Caco-2 (cell line): ENCODE results near the gene POFUT1. TPM values are rescaled to one million over a fixed set of nuclear protein-coding genes. Genes with fewer than 3 reads are reported as not detected.

Source experiments
- BruUV-seq: library from RNA; stranded (reverse); fragments of 400-500 nt; replicated peaks from 2 replicates; lab custom pipeline; 2021; lab: Mats Ljungman, UMichigan
- CTCF ChIA-PET: fragments of 300-600 bp; sonication (Branson Sonifier 250); formaldehyde crosslinking; loops from one replicate; lab custom pipeline; 2022; ENCODE audit warnings: antibody characterized with exemption; lab: Charles Lee
- POLR2A ChIA-PET: fragments of 300-600 bp; sonication (Branson Sonifier 250); formaldehyde crosslinking; loops from one replicate; lab custom pipeline; 2022; ENCODE audit warnings: antibody characterized with exemption; lab: Charles Lee
- DNase-seq, 2 experiments: peaks; one replicate each; pipeline versions ENCODE4 v3.0.0 to v3.0.0-alpha.2; 2020 to 2022
- H3K27me3 ChIP-seq: replicated peaks from 2 replicates; pipeline ENCODE4 v1.6.0; 2011; ENCODE audit warnings: low read length; ENCODE audit not compliant: control insufficient read depth, insufficient read depth
- H3K36me3 ChIP-seq: 2 replicates; pipeline ENCODE4 v1.5.1; 2011; ENCODE audit warnings: low read length; ENCODE audit not compliant: control insufficient read depth, insufficient read depth
- H3K4me1 ChIP-seq: fragments of 250-450 bp; sonication (Bioruptor Pico); 2 replicates; pipeline ENCODE4 v1.5.1; 2020; ENCODE audit warnings: mild to moderate bottlenecking
- H3K4me3 ChIP-seq: 2 replicates; pipeline ENCODE4 v1.5.1; 2011; ENCODE audit warnings: low read depth, mild to moderate bottlenecking, control low read depth, low read length
- H3K9me3 ChIP-seq: fragments of 250-450 bp; sonication (Bioruptor Pico); 2 replicates; pipeline ENCODE4 v1.5.1; 2020; ENCODE audit warnings: mild to moderate bottlenecking, moderate library complexity
- H3K27ac Mint-ChIP-seq: one replicate; pipeline ENCODE4 v1.8.0; 2022; ENCODE audit warnings: mixed read lengths; ENCODE audit not compliant: unreplicated experiment
- H3K27me3 Mint-ChIP-seq: one replicate; pipeline ENCODE4 v1.8.0; 2022; ENCODE audit warnings: mixed read lengths; ENCODE audit not compliant: insufficient read depth, unreplicated experiment
- H3K36me3 Mint-ChIP-seq: one replicate; pipeline ENCODE4 v1.8.0; 2022; ENCODE audit warnings: mild to moderate bottlenecking, mixed read lengths; ENCODE audit not compliant: insufficient read depth, unreplicated experiment
- H3K4me1 Mint-ChIP-seq: one replicate; pipeline ENCODE4 v1.8.0; 2022; ENCODE audit warnings: low read depth, mixed read lengths; ENCODE audit not compliant: unreplicated experiment
- H3K4me3 Mint-ChIP-seq: one replicate; pipeline ENCODE4 v1.8.0; 2022; ENCODE audit warnings: mild to moderate bottlenecking, moderate library complexity, mixed read lengths; ENCODE audit not compliant: unreplicated experiment
- H3K9me3 Mint-ChIP-seq: one replicate; pipeline ENCODE4 v1.8.0; 2022; ENCODE audit warnings: mixed read lengths; ENCODE audit not compliant: unreplicated experiment
- CTCF ChIP-seq, 2 experiments: fragments of 200-600 bp in 1 of 2; IDR thresholded peaks; 1 replicate in 1 of 2; 2 replicates in 1 of 2; pipeline versions ENCODE4 v1.5.1 to v1.8.0; 2011 to 2022; ENCODE audit warnings: antibody characterized with exemption in 1 of 2, control low read depth in 1 of 2, inconsistent platforms in 1 of 2, low read depth in 1 of 2, low read length in 1 of 2, mild to moderate bottlenecking in 1 of 2, moderate library complexity in 1 of 2; ENCODE audit not compliant: insufficient read depth in 1 of 2, severe bottlenecking in 1 of 2, unreplicated experiment in 1 of 2
- intact Hi-C: fragments of 100-400 bp; cut with micrococcal nuclease; formaldehyde crosslinking; loops from one replicate; pipeline ENCODE4 v1.10.0; 2022; ENCODE audit not compliant: unreplicated experiment
- total RNA-seq: library from RNA; stranded (reverse); gene quantifications from 2 replicates; pipeline ENCODE4 v1.2.3, GENCODE V29; 2022

POFUT1 gene
- total RNA-seq, 1 experiment from 2014 or later = 158 TPM

DNA sequence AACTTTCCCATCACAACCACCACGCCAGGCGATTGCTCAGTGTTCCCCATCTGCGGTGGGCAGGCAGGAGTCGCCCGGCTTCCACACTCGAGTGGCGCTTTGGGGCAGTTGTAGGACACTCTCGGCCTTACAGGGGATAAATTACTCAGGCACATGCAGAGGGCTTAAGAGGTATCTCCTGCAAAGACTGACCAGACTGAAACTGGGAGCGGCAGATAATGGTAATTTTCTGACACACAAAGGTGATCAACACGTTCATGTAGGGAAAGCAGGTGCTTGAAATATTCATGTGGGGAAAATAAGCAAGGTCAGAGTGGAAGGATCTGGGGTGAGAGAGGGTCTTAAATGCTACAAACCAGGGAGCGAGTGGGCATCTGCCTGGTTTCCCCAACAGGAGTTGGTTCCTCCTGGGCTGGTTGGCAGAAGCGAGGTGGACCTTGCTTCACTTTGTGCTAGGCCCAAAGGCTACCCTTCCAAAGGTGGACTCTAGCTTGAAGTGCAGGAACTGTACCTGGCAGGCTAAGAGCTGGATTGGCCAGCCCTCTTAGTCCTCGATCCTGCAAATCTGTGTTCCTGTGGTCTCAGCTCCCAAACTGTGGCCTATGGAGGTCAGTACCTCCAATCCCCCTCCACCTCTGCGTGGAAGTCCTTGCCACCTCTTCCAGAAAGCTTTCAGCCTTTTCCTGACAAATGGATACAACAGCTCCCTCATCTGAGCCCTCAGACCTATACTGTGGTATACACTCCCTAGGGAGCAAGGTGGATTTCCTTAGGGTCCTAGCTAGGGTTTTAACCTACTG lies 16.9 kb upstream of the POFUT1 start:
- CTCF ChIA-PET = interaction anchor here (1.1 kb wide), 1 partner anchor 295 kb away, joined by 3 read pairs; no protein-coding TSS in a partner anchor
- H3K4me1 Mint-ChIP-seq = no peaks in the 10 kb centered on the region
- Histone ChIP-seq H3K27me3 (no peaks in the 10 kb centered on the region), H3K4me1 (no peaks in the 10 kb centered on the region), H3K9me3 (no peaks in the 10 kb centered on the region), H3K4me3 (no peak overlapping the region), H3K36me3 (peaks cover 12% of the 10 kb centered on the region)
- no peaks in the 10 kb centered on the region for H3K27me3 Mint-ChIP-seq
- TF ChIP-seq CTCF (IDR thresholded peaks at IDR 0.05; ENCODE audit: insufficient read depth in 1 of 2, low read depth in 1 of 2, low read length in 1 of 2, severe bottlenecking in 1 of 2, unreplicated experiment in 1 of 2) = no peak
- POLR2A ChIA-PET = no interaction called here
- BruUV-seq = no TSS peak
- H3K36me3 Mint-ChIP-seq = peaks cover 75% of the 10 kb centered on the region
- peak overlapping the region; percentile 9 for H3K27ac Mint-ChIP-seq
- peak overlapping the region; percentile 54 for H3K4me3 Mint-ChIP-seq
- intact Hi-C loops = no loop called here
- H3K9me3 Mint-ChIP-seq = no peaks in the 10 kb centered on the region
- DNase-seq = no peak

DNA sequence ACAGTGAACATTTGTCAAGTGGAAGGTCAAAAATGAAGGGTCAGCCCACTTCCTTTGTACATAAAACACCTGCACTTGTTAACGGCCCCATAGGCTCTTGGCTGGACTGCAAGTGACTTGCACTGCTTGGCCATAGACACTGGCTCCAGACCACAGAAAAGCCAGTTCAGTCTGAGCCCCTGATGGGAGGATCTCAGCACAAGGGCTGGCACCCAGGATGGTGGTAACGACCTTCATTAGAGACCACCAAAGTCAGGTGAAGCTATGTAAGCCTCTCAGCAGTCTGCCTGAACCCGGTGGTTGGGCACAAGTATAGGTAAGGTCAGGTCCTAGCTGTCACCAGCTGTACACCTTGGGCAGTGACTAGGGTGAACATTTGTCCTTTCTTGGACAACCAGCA lies 16.3 kb upstream of the POFUT1 start:
- no peaks in the 10 kb centered on the region for H3K4me1 Mint-ChIP-seq
- TF ChIP-seq CTCF (IDR thresholded peaks at IDR 0.05; ENCODE audit: insufficient read depth in 1 of 2, low read depth in 1 of 2, low read length in 1 of 2, severe bottlenecking in 1 of 2, unreplicated experiment in 1 of 2) = no peak
- H3K27ac Mint-ChIP-seq = no peak overlapping the region
- ChIA-PET CTCF (interaction anchor here (1.1 kb wide), 1 partner anchor 294 kb away, joined by 3 read pairs; no protein-coding TSS in a partner anchor), POLR2A (no interaction called here)
- no peaks in the 10 kb centered on the region for H3K9me3 Mint-ChIP-seq
- H3K27me3 Mint-ChIP-seq = no peaks in the 10 kb centered on the region
- no peak overlapping the region for H3K4me3 ChIP-seq
- no peak overlapping the region for H3K4me3 Mint-ChIP-seq
- intact Hi-C loops = no loop called here
- H3K27me3 ChIP-seq = no peaks in the 10 kb centered on the region
- H3K9me3 ChIP-seq = no peaks in the 10 kb centered on the region
- H3K4me1 ChIP-seq = no peaks in the 10 kb centered on the region
- BruUV-seq = no TSS peak
- H3K36me3 ChIP-seq = peaks cover 14% of the 10 kb centered on the region
- no peak for DNase-seq
- peaks cover 81% of the 10 kb centered on the region for H3K36me3 Mint-ChIP-seq

DNA sequence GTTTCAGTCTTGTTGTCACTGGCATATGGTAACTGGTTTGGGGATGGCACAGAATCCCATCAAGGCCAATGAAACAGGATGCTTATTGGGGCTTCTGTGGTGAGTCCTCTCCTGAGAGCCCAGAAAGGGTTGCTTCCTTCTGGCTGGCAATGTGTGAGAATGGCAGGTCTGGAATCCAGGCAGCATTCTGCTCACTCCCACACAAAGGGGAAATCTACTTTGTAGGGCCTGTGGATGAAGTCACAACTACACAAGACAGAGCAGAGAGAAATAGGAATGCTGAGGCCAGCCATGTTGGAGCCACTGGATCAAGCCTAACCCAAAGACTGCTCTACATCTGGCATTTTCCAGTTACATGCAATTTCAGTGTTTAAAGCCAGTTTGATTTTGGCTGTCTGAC lies 15.8 kb upstream of the POFUT1 start:
- CTCF ChIA-PET = interaction anchor here (1.1 kb wide), 1 partner anchor 294 kb away, joined by 3 read pairs; no protein-coding TSS in a partner anchor

More for the DNA sequence above, 15.8 kb upstream of the POFUT1 start:
- Mint-ChIP-seq H3K36me3 (peaks cover 86% of the 10 kb centered on the region), H3K4me3 (no peak overlapping the region), H3K9me3 (no peaks in the 10 kb centered on the region), H3K27me3 (no peaks in the 10 kb centered on the region), H3K4me1 (no peaks in the 10 kb centered on the region), H3K27ac (no peak overlapping the region)
- BruUV-seq = no TSS peak
- Histone ChIP-seq H3K4me3 (no peak overlapping the region), H3K4me1 (no peaks in the 10 kb centered on the region), H3K36me3 (peaks cover 16% of the 10 kb centered on the region), H3K27me3 (no peaks in the 10 kb centered on the region), H3K9me3 (no peaks in the 10 kb centered on the region)
- no peak for DNase-seq
- POLR2A ChIA-PET = no interaction called here
- intact Hi-C loops = no loop called here
- no peak for TF ChIP-seq CTCF (IDR thresholded peaks at IDR 0.05; ENCODE audit: insufficient read depth in 1 of 2, low read depth in 1 of 2, low read length in 1 of 2, severe bottlenecking in 1 of 2, unreplicated experiment in 1 of 2)
